Mucosa of descending colon (tissue), 3 donors: ENCODE data around the gene SULF2. TPM values are rescaled to one million over a fixed set of nuclear protein-coding genes. Genes with fewer than 3 reads are reported as not detected.
"Not testable (repeated sequence)": the region's sequence is repeated elsewhere in the genome, so short reads cannot be mapped to it uniquely, and the experiment has no call there.

ENCODE experiments used
- ATAC-seq: fragments of 200-7000 bp; cut with Tn5 transposase; one replicate; pipeline ENCODE4 v1.9.1; 2020; ENCODE audit warnings: mild to moderate bottlenecking, moderate library complexity
- DNase-seq, 3 donors: peaks; one replicate each; pipeline ENCODE4 v3.0.0-alpha.2; 2020
- H3K36me3 ChIP-seq: fragments of 200-600 bp; one replicate; pipeline ENCODE4 v1.8.0; 2021; ENCODE audit warnings: low read depth, mild to moderate bottlenecking
- H3K4me1 ChIP-seq: fragments of 200-600 bp; one replicate; pipeline ENCODE4 v1.8.0; 2021; ENCODE audit warnings: low read depth, mild to moderate bottlenecking
- H3K4me3 ChIP-seq: fragments of 200-600 bp; one replicate; pipeline ENCODE4 v1.8.0; 2021; ENCODE audit warnings: mild to moderate bottlenecking
- H3K9me3 ChIP-seq: fragments of 200-600 bp; one replicate; pipeline ENCODE4 v1.8.0; 2021; ENCODE audit warnings: mild to moderate bottlenecking
- CTCF ChIP-seq: fragments of 200-600 bp; IDR thresholded peaks from one replicate; pipeline ENCODE4 v1.8.0; 2022; ENCODE audit warnings: antibody characterized with exemption, mild to moderate bottlenecking
- intact Hi-C, 2 donors: fragments of 100-400 bp; cut with DNase I in 1 of 2; cut with micrococcal nuclease in 1 of 2; formaldehyde crosslinking; loops; one replicate each; pipeline versions ENCODE4 v1.11.0 to v1.11.1; 2022; cut with DNase I, micrococcal nuclease
- total RNA-seq, 3 donors: library from RNA; stranded (reverse); fragmentation: NEBNext Ultra II Directional in 2 of 3; extraction: Animal tissue kit (Norgen Biotek cat#: 25700) in 2 of 3; gene quantifications; one replicate each; pipeline versions ENCODE4 v1.2.1 to v1.2.4, GENCODE V29; 2021 to 2023
- donor health status: DM: no; HTN: no; CAD: no; lungs with moderate emphysema.
- donor health status: DM: no; HTN: no; CAD: no.
- donor health status: DM: no; HTN: yes; CAD: no.

Gene SULF2
- total RNA-seq, 3 donors from 2014 or later = 102 to 181 (median 144) TPM

GRCh38 chr20:47795214-47795907, 10.1 kb upstream of the SULF2 start:
- no peak for DNase-seq
- no peak for ATAC-seq
- H3K36me3 ChIP-seq = no peaks in the 10 kb centered on the region
- intact Hi-C loops = no loop called here
- no peaks in the 10 kb centered on the region for H3K9me3 ChIP-seq
- H3K4me3 ChIP-seq = no peak overlapping the region
- H3K4me1 ChIP-seq = no peaks in the 10 kb centered on the region
- no peak for TF ChIP-seq CTCF

DNA sequence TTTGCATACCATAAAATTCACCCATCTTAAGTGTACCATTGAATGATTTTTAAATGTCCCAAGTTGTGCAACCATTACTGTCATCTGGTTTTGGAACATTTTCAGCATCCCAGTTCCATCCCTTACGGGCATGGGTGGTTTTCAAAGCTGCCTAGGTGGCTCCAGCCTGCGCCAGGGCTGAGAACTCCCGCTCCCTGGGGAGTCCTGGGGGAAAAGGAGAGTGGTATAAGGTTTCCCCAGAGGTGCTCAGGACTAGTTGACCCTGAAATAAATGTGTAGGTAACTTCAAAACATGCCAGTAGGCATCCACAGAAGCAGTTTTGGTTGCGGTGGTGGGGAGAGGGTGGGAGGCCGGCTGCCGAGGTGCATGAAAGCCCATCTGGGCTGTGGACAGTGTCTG, 9.0 kb upstream of the SULF2 start:
- H3K36me3 ChIP-seq, ATAC-seq, intact Hi-C loops, H3K4me1 ChIP-seq, H3K4me3 ChIP-seq, DNase-seq, H3K9me3 ChIP-seq: not testable (repeated sequence)

DNA sequence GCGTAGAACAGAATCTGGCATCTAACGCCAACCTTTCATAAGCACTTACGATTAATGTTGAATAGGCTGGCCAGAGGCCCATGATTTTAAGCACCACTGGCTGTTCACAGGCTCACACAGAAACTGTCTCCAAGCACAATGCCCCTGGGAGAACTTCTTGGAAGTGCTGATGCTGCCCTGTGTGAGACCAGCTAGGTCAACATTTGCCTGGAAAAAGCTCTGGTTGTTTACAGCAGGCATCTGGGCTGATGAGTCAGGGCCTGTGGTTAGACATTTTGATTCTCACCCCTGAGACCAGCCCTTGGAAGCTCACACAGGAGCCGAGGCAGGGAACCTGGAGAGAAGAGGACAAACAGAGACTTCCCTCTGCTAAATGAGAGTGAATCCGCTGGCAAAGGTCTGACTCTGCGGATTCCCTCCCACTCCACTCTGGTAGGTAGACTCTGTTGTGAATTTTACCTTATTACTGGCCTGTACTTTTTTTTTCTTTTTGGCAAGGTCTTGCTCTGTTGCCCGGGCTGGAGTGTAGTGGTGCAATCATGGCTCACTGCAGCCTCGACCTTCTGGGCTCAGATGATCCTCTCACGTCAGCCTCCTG, 6.8 kb upstream of the SULF2 start:
- ATAC-seq (peak; percentile 67), DNase-seq (peak in 2 of 3 donors; percentile 21 to 39)
- TF ChIP-seq CTCF = no peak

DNA sequence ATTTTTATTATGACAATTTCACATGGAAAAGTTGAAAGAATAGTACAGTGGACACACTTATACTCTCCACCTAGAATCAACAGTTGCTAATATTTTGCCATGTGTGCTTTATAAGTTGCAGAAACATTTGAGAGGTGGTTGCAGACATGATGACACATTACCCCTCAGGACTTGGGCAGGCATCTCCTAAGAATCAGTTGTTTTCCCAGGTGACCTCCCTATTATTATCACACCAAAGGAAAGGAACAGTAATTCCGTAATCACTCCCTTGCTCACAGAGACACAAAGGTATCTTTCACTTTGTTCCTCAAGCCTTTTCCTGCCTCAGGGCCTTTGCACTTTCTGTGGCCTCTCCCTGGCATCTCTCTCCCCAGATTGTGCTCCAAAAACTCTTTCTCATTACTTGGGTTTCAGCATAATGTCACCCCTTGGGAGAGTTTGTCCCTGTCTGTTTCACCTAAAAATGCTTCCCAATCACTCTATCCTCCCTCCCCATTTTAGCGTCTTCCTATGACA, 5.9 kb upstream of the SULF2 start:
- no peak for ATAC-seq
- DNase-seq = no peak
- no peak for TF ChIP-seq CTCF
- H3K4me1 ChIP-seq = peaks cover 2% of the 10 kb centered on the region
- no peak overlapping the region for H3K4me3 ChIP-seq
- H3K9me3 ChIP-seq = no peaks in the 10 kb centered on the region
- intact Hi-C loops = no loop called here
- no peaks in the 10 kb centered on the region for H3K36me3 ChIP-seq

More for the DNA sequence above, 6.8 kb upstream of the SULF2 start:
- no peaks in the 10 kb centered on the region for H3K36me3 ChIP-seq
- H3K4me1 ChIP-seq = no peaks in the 10 kb centered on the region
- H3K4me3 ChIP-seq = no peak overlapping the region
- H3K9me3 ChIP-seq = no peaks in the 10 kb centered on the region
- intact Hi-C loops = no loop called here

- TF ChIP-seq CTCF = no peak
- DNase-seq = no peak
- Histone ChIP-seq H3K4me3 (no peak overlapping the region), H3K36me3 (no peaks in the 10 kb centered on the region), H3K9me3 (no peaks in the 10 kb centered on the region), H3K4me1 (peaks cover 2% of the 10 kb centered on the region)
- ATAC-seq = no peak
- intact Hi-C loops = no loop called here
Observed at GRCh38 chr20:47790580-47790965, 5.3 kb upstream of the SULF2 start.
